Measurements from ENCODE around the gene ALX3.
"Not testable (repeated sequence)": the region's sequence is repeated elsewhere in the genome, so short reads cannot be mapped to it uniquely, and the experiment has no call there.

Gene ALX3

GRCh38 chr1:110089561-110090275 is 19.2 kb upstream of the ALX3 start:
- no peak for DNase-seq (ENCODE audit: low read depth in 2 of 2)

- no peak for DNase-seq (ENCODE audit: low read depth in 2 of 2)
These were observed 18.4 kb upstream of the ALX3 start for GRCh38 chr1:110088739-110089316.

- peak in 1 of 2 donors; percentile 14 for DNase-seq (ENCODE audit: low read depth in 2 of 2)
These were observed 17.6 kb upstream of the ALX3 start for GRCh38 chr1:110087812-110088738.

GRCh38 chr1:110086961-110087360 is 16.5 kb upstream of the ALX3 start:
- DNase-seq (ENCODE audit: low read depth in 2 of 2): no peak

DNA sequence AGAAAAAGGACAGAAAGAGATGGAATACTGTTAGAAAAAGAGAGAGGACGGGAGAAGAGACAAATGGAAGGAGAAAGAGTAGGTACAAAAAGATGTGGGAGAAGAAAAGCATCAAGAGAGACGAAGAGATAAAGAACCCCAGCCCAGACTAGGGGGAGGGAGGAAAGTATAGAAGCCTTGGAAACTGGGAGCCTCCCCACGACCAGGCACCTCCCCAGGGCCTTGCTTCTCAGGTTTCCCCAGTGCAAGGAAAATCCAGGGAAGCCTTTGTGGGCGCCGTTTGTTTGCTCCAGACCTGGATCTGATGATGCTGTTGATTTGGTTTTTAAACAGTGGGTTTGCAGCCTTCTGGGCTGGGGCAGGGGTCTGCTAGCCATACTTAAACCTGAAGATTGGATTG is 15.2 kb upstream of the ALX3 start:
- no peak for DNase-seq (ENCODE audit: low read depth in 2 of 2)

DNA sequence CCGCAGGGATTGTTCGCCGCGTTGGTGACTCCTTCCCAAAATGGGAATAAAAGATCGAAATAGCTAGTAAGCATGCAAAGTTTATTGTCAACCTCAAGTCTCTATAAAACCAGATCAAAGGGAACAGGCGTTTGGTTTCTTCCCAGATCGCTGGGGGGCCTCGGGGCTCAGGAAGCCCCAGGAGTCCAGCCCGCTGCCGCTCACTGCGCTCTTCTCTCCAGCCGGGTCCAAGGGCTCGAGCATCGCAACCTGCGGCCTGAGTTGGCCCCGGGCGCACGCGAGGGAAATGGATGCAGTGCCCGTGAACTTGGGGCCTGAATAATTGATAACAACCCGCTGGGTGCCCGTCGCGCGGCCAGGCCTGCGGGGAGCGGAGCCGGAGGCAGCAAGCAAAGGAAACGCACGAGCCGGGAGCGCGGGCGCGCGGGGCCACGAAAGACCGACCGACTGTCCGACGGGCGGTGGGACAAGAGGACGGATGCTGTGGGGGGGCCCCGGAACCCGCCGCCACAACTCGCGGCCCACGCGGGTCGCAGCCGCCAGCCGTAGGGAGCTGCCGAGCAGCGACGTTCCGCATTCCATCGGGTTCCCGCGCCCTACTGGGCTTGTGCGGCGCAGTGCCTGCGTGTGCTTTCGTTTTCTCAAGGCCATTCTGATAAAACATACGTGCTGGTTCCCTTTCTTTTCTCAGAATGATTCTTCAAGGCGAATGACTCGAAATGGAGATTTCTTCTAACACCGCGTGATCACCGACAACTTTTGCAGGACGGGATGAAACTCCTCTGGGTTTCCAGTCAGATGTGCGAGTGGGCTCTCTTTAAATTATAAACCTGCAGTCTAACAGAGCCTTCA is 14.0 kb upstream of the ALX3 start:
- no peak for DNase-seq (ENCODE audit: low read depth in 2 of 2)

GRCh38 chr1:110083866-110084226 is 13.4 kb upstream of the ALX3 start:
- no peak for DNase-seq (ENCODE audit: low read depth in 2 of 2)

DNA sequence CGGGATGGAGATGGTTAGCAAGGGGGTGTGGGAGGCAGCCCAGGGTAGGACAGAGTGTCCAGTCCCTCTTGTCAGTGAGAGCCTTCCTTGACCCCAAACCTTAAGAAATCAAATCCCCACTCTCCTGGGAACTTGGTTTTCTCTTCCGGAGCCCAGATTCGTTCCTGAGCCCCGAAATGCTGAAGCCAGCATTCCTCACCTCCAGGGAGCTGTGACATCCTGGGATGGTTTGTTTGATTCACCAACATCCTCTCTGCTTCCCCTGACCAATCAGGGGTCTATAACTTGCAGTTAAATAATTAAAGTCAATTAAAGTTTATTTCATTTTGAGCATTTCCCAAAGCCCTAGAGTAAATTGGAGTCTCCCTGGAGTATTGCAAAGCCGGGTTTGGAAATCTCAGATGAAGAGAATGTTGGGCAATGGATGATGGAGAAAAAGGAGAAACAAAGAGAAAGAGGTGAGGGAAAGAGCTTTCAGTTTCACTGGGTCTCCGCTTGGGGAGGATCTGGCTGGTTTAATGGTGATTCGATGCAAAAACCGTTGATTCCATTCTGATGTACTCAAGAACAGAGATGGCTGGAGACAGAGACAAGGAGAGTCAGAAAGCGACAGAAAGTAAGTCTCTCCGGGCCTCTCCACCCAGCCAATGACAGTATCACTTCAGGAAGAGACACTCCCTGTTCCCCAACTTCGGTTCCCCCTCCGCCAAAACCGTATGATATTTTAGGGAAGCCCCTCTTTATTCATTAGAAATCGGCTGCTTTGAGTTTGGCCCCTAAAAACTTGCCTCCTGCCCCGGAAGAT is 12.8 kb upstream of the ALX3 start:
- DNase-seq (ENCODE audit: low read depth in 2 of 2): no peak

- no peak for DNase-seq (ENCODE audit: low read depth in 2 of 2)
These were observed 12.0 kb upstream of the ALX3 start for GRCh38 chr1:110082477-110082876.

DNA sequence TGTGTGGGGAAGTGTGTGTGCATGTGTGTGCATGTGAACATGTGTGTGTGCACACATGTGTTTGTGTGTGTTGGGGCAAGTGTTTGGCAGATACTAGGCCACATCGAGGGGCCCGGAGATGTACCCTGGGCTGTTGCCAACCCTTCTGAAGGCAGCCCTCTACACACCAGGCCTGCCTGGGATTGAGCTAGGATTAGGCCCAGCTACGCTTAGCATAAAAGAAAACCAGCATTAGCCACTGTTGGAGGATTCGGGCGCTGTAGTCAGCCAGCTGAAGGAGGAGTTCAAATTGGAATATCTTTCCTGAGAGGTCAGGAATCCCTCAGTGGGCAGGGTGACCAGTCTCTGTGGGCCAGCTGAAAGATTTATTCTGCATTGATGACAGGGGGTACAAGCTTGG is 10.6 kb upstream of the ALX3 start:
- no peak for DNase-seq (ENCODE audit: low read depth in 2 of 2)

GRCh38 chr1:110079995-110080394 is 9.5 kb upstream of the ALX3 start:
- DNase-seq (ENCODE audit: low read depth in 2 of 2): not testable (repeated sequence)

DNA sequence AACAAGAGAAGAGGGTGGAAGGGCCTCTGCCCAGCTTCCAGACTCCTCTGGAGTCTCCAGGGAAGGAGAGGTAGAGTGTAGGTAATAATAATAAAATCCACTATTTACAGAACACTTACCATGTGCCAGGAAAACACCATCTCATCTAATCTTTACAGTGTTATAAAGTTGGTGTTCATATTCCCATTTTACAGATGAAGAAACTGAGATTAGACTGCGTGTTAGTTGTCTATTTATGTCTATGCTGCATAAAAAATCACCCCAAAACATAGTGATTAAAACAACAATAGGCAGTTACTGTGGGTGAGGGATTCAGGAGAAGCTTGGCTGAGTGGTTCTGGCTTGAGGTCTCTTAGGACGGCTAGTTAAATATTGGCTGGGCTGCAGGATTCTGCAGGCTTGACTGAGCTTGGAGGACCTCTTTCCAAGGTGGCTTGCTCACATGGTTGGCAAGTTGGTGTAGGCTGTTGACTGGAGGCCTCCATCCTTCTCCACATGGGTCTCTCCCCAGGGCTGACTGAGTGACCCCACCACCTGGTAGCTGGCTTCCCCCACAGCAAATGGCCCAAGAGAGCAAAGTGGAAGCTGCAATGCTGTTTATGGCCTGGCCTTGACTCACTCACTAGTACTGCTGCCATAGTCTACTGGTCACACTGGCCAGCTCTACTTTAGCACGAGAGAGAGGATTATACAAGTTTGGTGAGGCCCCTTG is 6.5 kb upstream of the ALX3 start:
- DNase-seq (ENCODE audit: low read depth in 2 of 2): no peak

DNA sequence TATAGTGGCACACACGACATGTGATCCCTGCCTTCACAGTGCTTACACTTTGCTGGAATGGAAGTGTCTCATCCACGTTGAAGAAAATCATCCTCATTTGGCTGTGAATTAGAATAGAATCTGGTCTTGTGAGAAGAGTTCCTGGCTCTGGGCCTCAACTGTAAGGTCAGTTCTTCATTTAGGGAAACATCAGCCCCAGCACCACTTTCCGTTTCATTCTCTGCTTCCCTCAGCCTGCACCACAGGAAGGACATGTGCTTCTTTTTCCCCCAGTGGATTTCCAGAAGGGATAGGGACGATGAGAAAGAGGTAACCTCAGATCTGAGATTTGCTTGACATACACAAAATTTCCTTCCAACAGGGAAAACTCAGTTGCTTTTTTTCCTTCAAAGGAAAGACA is 3.7 kb upstream of the ALX3 start:
- DNase-seq (ENCODE audit: low read depth in 2 of 2): no peak

- DNase-seq (ENCODE audit: low read depth in 2 of 2): no peak
These were observed 196 bp downstream of the ALX3 start for GRCh38 chr1:110070282-110070669.

DNA sequence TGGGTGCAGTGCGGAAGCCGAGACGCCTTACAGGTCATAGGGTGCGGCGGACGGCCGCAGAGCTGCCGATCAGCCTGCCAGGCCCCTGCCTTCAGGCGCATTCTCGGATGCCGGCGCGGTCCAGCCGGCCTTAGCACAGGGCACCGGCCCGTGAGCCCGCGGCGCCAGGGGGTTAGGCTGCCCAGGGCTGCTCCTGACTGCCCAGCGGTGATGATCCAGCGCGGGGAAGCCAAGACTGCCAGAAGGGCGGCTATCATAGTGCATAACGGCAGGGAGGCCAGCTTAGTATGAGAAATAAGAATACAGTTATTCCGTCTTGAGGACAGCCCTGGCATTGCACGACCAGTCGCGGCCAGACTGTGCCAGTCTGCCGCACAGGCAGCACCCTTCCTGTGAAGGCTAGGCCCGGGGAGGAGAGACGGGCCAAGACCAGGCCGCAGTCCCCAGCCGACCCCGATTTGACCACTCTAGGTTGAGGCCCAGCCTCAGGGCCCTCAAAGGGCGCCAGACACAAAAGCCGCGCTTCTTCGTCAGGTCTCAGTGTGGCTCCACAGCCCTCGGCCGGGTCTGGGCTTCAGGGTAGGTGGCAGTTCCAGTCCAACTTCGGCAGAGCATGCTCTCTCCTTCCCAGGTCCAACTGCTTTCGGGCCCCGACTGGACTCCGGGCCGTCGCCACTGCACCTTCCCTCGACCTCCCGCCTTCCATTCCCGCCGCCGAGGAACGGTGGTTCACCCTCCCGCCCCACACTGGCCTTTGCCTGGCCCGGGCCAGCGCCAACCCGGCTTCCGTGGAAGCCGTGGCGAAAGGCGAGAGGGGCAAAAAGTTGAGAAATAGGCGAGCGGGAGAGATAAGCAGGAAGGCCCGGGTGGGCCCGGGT is 829 bp downstream of the ALX3 start:
- DNase-seq (ENCODE audit: low read depth in 2 of 2): no peak

GRCh38 chr1:110068646-110069403 is 1.6 kb downstream of the ALX3 start:
- no peak for DNase-seq (ENCODE audit: low read depth in 2 of 2)

- DNase-seq (ENCODE audit: low read depth in 2 of 2): no peak
These were observed 2.4 kb downstream of the ALX3 start for GRCh38 chr1:110067893-110068645.

- DNase-seq (ENCODE audit: low read depth in 2 of 2): no peak
These were observed 3.0 kb downstream of the ALX3 start for GRCh38 chr1:110067479-110067892.
